MCF 10A (cell line): ENCODE results near the gene HEMGN. TPM values are rescaled to one million over a fixed set of nuclear protein-coding genes. Genes with fewer than 3 reads are reported as not detected.
"Not testable (repeated sequence)": the region's sequence is repeated elsewhere in the genome, so short reads cannot be mapped to it uniquely, and the experiment has no call there.

Source experiments
- BruUV-seq: library from RNA; stranded (reverse); fragments of 400-500 nt; replicated peaks from 2 replicates; lab custom pipeline; 2021; lab: Mats Ljungman, UMichigan
- CTCF ChIA-PET: fragments of 300-600 bp; sonication (Branson Sonifier 250); formaldehyde crosslinking; extraction: SDS; loops from one replicate; lab custom pipeline; 2021; ENCODE audit warnings: antibody characterized with exemption, inconsistent platforms; lab: Yijun Ruan, JAX
- POLR2A ChIA-PET: fragments of 300-600, 350-650 bp; sonication (Branson Sonifier 250); formaldehyde crosslinking; extraction: SDS; loops from one replicate; lab custom pipeline; 2020; ENCODE audit warnings: antibody characterized with exemption, inconsistent platforms; lab: Yijun Ruan, JAX
- DNase-seq: peaks from one replicate; pipeline ENCODE4 v3.0.0-alpha.2; 2018; ENCODE audit not compliant: unreplicated experiment
- H3K27ac Mint-ChIP-seq: one replicate; pipeline ENCODE4 v1.8.0; 2022; ENCODE audit warnings: mild to moderate bottlenecking, low read depth, mixed read lengths; ENCODE audit not compliant: unreplicated experiment
- H3K27me3 Mint-ChIP-seq: one replicate; pipeline ENCODE4 v1.8.0; 2022; ENCODE audit warnings: mixed read lengths; ENCODE audit not compliant: insufficient read depth, unreplicated experiment
- H3K36me3 Mint-ChIP-seq: one replicate; pipeline ENCODE4 v1.8.0; 2022; ENCODE audit warnings: mild to moderate bottlenecking, moderate library complexity, mixed read lengths; ENCODE audit not compliant: insufficient read depth, unreplicated experiment
- H3K4me1 Mint-ChIP-seq: one replicate; pipeline ENCODE4 v1.8.0; 2022; ENCODE audit warnings: mixed read lengths; ENCODE audit not compliant: insufficient read depth, unreplicated experiment
- H3K4me3 Mint-ChIP-seq: one replicate; pipeline ENCODE4 v1.8.0; 2022; ENCODE audit warnings: mild to moderate bottlenecking, moderate library complexity, mixed read lengths; ENCODE audit not compliant: unreplicated experiment
- H3K9me3 Mint-ChIP-seq: one replicate; pipeline ENCODE4 v1.8.0; 2022; ENCODE audit warnings: mixed read lengths; ENCODE audit not compliant: unreplicated experiment
- CTCF ChIP-seq: fragments of 200-600 bp; IDR thresholded peaks from one replicate; pipeline ENCODE4 v1.8.0; 2022; ENCODE audit warnings: antibody characterized with exemption, mild to moderate bottlenecking; ENCODE audit not compliant: unreplicated experiment
- intact Hi-C: fragments of 100-400 bp; cut with micrococcal nuclease; formaldehyde crosslinking; loops from 2 replicates; pipeline ENCODE4 v1.14.1; 2022
- total RNA-seq: library from RNA; stranded (reverse); gene quantifications from 2 replicates; pipeline ENCODE4 v1.2.3, GENCODE V29; 2022

The HEMGN gene
- total RNA-seq, 1 experiment from 2014 or later = not detected

- no peak for TF ChIP-seq CTCF
- Mint-ChIP-seq H3K4me3 (no peak overlapping the region), H3K4me1 (no peaks in the 10 kb centered on the region), H3K27me3 (peaks cover 17% of the 10 kb centered on the region), H3K27ac (no peak overlapping the region), H3K9me3 (no peaks in the 10 kb centered on the region), H3K36me3 (no peaks in the 10 kb centered on the region)
- POLR2A ChIA-PET = no interaction called here
- CTCF ChIA-PET = interaction anchor here (0.5 to 3.1 kb wide), 4 partner anchors 8 to 838 kb away, joined by 3 to 14 read pairs (median 10); no protein-coding TSS in a partner anchor
- no TSS peak for BruUV-seq
- intact Hi-C loops = no loop called here
- DNase-seq = no peak
Observed at GRCh38 chr9:97961361-97961760, 23.4 kb upstream of the HEMGN start.

DNA sequence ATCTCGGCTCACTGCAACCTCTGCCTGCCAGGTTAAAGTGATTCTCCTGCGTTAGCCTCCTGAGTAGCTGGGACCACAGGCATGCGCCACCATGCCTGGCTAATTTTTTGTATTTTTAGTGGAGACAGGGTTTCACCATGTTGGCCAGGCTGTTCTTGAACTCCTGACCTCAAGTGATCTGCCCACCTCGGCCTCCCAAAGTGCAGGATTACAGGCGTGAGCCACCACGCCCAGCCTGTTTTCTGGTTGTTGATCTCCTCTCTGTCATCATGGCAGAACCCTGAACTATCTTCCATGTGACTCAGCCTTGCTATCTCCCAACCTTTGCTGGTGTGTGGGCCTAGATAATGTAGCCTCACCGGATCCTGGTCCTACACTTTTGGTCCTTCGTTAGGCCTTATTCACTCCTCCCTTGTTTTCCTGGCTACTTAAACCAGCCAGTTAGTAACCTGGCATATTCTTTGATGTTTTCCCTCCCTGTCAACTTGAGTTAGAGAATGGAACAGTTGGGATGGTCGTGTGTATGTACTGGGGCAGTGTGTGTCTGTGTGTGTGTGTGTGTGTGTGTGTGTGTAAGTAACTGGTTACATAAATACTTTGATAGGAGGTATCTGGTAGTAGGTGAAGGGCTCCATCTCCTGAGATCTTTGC lies 22.8 kb upstream of the HEMGN start:
- intact Hi-C loops, H3K27ac Mint-ChIP-seq, BruUV-seq, H3K9me3 Mint-ChIP-seq, H3K4me1 Mint-ChIP-seq, DNase-seq, H3K4me3 Mint-ChIP-seq, H3K36me3 Mint-ChIP-seq: not testable (repeated sequence)
- peaks cover 17% of the 10 kb centered on the region for H3K27me3 Mint-ChIP-seq
- CTCF ChIA-PET = interaction anchor here (0.5 to 3.1 kb wide), 5 partner anchors 7 to 838 kb away, joined by 3 to 14 read pairs (median 5); no protein-coding TSS in a partner anchor
- POLR2A ChIA-PET = interaction anchor here (1.5 kb wide), 1 partner anchor 20 kb away, joined by 3 read pairs; no protein-coding TSS in a partner anchor

GRCh38 chr9:97959585-97959984 lies 21.6 kb upstream of the HEMGN start:
- ChIA-PET CTCF (interaction anchor here (0.6 to 1.2 kb wide), 5 partner anchors 21 to 306 kb away, joined by 3 to 7 read pairs (median 3); no protein-coding TSS in a partner anchor), POLR2A (interaction anchor here (1.5 kb wide), 1 partner anchor 21 kb away, joined by 3 read pairs; no protein-coding TSS in a partner anchor)
- Mint-ChIP-seq H3K4me3 (no peak overlapping the region), H3K4me1 (no peaks in the 10 kb centered on the region), H3K27me3 (peaks cover 14% of the 10 kb centered on the region), H3K9me3 (no peaks in the 10 kb centered on the region), H3K36me3 (no peaks in the 10 kb centered on the region), H3K27ac (no peak overlapping the region)
- no TSS peak for BruUV-seq
- intact Hi-C loops = no loop called here
- DNase-seq = no peak
- no peak for TF ChIP-seq CTCF

GRCh38 chr9:97958812-97959511 lies 21.0 kb upstream of the HEMGN start:
- BruUV-seq = no TSS peak
- no peaks in the 10 kb centered on the region for H3K9me3 Mint-ChIP-seq
- no peaks in the 10 kb centered on the region for H3K36me3 Mint-ChIP-seq
- H3K4me3 Mint-ChIP-seq = no peak overlapping the region
- H3K4me1 Mint-ChIP-seq = no peaks in the 10 kb centered on the region
- H3K27me3 Mint-ChIP-seq = peaks cover 8% of the 10 kb centered on the region
- H3K27ac Mint-ChIP-seq = no peak overlapping the region
- intact Hi-C loops = no loop called here
- POLR2A ChIA-PET = interaction anchor here (1.5 kb wide), 1 partner anchor 21 kb away, joined by 3 read pairs; no protein-coding TSS in a partner anchor
- DNase-seq = no peak
- CTCF ChIA-PET = interaction anchor here (0.5 to 1.5 kb wide), 7 partner anchors 8 to 235 kb away, joined by 3 to 7 read pairs (median 3); no protein-coding TSS in a partner anchor
- no peak for TF ChIP-seq CTCF
